ENCODE measurements around the gene WFS1.

Gene WFS1

GRCh38 chr4:6324999-6325787 lies 55.5 kb downstream of the WFS1 start:
- no peak for DNase-seq (ENCODE audit: low read depth)

GRCh38 chr4:6325788-6326290 lies 56.2 kb downstream of the WFS1 start:
- no peak for DNase-seq (ENCODE audit: low read depth)

- no peak for DNase-seq (ENCODE audit: low read depth)
Observed at GRCh38 chr4:6326312-6327060, 56.8 kb downstream of the WFS1 start.

- no peak for DNase-seq (ENCODE audit: low read depth)
Observed at GRCh38 chr4:6327220-6327917, 57.7 kb downstream of the WFS1 start.

- no peak for DNase-seq (ENCODE audit: low read depth)
Observed at GRCh38 chr4:6328526-6328925, 58.9 kb downstream of the WFS1 start.

GRCh38 chr4:6329478-6330383 lies 60.1 kb downstream of the WFS1 start:
- no peak for DNase-seq (ENCODE audit: low read depth)

GRCh38 chr4:6330384-6330767 lies 60.7 kb downstream of the WFS1 start:
- DNase-seq (ENCODE audit: low read depth), result no peak

- DNase-seq (ENCODE audit: low read depth), result no peak
Observed at GRCh38 chr4:6331018-6331417, 61.4 kb downstream of the WFS1 start.

- DNase-seq (ENCODE audit: low read depth), result no peak
Observed at GRCh38 chr4:6331468-6331867, 61.8 kb downstream of the WFS1 start.

- no peak for DNase-seq (ENCODE audit: low read depth)
Observed at GRCh38 chr4:6332042-6332668, 62.5 kb downstream of the WFS1 start.

GRCh38 chr4:6332669-6333050 lies 63.0 kb downstream of the WFS1 start:
- DNase-seq (ENCODE audit: low read depth), result no peak

- DNase-seq (ENCODE audit: low read depth), result no peak
Observed at GRCh38 chr4:6333301-6334202, 63.9 kb downstream of the WFS1 start.

- no peak for DNase-seq (ENCODE audit: low read depth)
Observed at GRCh38 chr4:6334203-6334887, 64.7 kb downstream of the WFS1 start.

- DNase-seq (ENCODE audit: low read depth), result no peak
Observed at GRCh38 chr4:6335040-6335590, 65.5 kb downstream of the WFS1 start.

GRCh38 chr4:6336166-6336565 lies 66.5 kb downstream of the WFS1 start:
- DNase-seq (ENCODE audit: low read depth), result no peak

GRCh38 chr4:6337331-6337935 lies 67.8 kb downstream of the WFS1 start:
- no peak for DNase-seq (ENCODE audit: low read depth)

- no peak for DNase-seq (ENCODE audit: low read depth)
Observed at GRCh38 chr4:6338175-6338950, 68.7 kb downstream of the WFS1 start.
